Activated CD4-positive, CD25-positive, alpha-beta regulatory T cell treated with anti-CD3 and anti-CD28 coated beads, Interleukin-2, amount 50 U/mL, for 16 hours (primary cell): ENCODE results near the gene HOXC6.

Experiments used
- DNase-seq: peaks from one replicate; pipeline ENCODE4 v3.0.0-alpha.2; 2020; ENCODE audit warnings: low read depth, low spot score

The HOXC6 gene

DNA sequence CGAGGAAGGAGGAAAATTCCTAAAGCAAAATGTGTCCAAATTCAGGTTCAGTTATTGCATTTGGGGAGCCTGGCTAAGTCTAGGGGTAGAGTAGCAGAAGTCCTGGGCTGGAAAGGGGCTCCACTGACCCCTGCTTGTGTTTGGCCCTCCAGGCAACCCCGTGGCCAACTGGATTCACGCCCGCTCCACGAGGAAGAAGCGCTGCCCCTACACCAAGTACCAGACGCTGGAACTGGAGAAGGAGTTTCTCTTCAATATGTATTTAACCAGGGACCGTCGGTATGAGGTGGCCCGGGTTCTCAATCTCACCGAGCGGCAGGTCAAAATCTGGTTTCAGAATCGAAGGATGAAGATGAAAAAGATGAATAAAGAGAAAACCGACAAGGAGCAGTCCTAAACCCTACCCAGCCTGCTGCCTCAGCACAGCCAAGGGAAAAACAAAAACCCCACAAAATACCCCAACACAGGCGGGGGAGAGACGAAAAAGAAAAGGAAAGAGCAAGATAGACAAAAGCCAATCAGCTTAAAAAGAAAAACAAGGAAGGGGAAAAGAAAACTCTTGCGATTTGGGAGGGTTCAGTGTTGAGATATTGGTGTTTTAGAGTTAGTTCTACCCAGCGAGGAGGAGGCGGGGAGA, 25.8 kb upstream of the HOXC6 start:
- no peak for DNase-seq

DNA sequence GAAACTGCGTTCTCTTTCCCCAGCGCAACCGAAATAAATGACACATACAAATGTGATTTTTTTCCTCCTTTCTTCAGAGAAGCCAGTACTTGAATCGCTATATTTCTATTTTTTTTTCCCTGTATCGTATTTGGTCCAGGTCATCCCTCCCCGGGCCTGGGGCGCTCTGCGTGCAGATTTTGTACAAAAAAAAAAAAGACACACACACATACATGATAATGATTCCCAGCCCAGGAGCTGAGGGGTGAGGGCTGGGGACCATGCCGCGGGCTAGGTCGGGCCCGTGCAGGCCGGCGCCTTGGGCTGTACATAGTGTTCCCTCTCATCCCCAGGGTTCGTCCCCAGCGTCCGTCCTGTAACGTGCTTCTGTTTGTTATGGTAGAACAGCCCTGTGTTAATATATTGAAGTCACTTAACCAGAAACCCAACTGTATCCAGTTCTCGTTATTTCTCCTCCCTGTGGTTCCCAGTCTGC, 25.3 kb upstream of the HOXC6 start:
- DNase-seq, result no peak

DNA sequence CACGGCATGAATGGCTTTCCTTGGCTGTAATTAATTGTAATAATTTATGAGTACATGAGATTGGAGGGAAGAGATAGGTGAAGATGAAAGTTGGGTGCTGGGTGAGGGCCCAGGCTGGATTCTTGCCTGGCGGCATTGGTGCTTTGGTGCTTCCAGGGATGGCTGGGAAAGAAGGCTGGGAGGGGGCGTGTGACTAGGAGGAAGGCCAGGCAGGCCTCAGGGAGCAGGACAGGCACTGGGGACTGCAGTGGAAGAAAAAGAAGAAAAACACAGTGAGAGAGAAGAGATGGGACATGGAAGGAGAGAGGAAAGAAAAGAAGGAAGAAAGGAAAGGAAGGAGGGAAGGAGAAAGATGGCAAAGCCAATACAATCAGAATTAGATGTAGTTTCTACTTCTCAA, 24.6 kb upstream of the HOXC6 start:
- DNase-seq, result no peak

DNA sequence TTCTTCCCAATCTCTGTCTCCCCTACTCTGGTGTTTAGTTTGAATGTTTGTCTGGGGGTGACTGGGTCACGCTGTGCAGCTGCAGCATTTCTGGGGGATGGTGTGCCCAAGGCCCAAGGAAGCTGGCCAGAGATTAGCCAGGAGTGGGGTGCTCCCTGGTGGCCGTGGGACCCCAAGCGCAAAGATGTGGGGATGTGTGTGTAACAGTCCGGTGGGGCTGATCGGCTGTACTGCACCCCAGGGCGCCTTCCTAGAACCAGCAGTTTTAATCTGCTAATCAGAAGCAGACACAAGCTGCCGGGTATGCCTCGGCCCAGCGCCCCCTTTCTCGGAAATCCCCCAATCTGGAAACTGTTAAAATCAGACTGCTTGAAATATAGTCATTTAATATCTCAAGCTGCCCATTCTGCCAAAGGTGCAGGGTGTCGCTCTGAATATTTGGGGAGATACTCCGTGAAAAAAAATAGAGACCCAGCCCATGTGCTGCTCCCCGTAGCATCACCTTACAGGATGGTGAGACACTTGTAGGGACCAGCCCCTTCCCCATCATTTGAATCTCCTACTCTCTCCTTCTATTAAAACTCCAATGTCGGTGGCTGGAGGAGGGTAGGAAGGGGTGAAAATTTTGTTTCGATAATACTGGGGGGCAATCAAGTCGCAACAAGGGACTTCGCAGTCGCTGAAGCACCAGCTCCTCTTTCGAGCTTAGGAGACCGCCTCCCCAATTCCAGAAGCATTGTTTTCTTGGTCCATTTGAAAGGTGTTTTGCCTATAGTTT, 24.0 kb upstream of the HOXC6 start:
- DNase-seq, result no peak

DNA sequence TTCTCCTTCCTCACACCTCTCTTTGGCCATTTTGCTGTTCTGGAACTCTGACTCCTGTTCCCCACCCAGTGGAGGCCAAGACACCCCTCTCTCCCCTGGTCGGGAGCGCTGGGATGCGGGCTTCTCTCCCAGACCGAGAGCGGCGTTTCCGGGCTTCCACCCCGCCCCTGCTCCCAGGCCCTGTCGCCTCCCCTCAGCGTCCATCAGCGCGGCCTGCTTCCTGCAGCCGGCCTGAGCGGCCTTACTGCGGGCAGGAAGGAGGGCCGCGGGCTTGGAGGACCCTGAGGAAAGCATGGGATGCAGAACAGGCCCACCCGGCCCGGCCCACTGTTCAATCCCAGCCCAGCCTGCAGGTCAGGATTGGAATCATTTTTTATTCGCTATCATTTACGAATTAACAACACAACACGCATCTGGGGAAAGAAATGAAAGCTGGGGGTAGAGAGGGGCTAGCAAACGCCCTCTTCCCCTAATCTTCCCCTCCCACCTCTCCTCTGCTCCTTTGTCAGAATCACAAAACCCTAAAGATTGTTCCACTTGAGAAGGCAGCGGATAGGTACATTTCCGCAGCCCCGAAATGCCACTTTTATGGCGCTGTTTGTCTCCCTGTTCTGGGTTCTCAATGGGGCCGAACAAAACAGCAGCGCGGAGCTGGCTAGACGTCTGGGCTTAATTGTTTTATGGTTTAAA, 23.3 kb upstream of the HOXC6 start:
- no peak for DNase-seq

DNA sequence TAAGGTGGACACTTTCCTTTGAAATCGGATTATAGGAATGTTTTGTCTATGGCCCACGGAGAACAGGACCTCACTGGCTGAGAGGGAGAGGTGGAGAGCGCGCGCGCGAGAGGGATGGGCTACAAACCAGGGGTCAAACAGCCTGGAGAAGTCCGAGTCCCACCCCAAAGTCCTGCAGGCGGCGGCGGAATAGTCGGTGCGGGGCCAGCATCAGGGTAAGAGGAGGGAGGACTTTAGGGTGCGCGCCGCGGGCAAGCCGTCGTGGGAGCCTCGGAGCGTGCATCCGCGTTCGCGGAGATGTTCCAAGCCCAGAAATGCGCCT, 22.7 kb upstream of the HOXC6 start:
- DNase-seq, result no peak

DNA sequence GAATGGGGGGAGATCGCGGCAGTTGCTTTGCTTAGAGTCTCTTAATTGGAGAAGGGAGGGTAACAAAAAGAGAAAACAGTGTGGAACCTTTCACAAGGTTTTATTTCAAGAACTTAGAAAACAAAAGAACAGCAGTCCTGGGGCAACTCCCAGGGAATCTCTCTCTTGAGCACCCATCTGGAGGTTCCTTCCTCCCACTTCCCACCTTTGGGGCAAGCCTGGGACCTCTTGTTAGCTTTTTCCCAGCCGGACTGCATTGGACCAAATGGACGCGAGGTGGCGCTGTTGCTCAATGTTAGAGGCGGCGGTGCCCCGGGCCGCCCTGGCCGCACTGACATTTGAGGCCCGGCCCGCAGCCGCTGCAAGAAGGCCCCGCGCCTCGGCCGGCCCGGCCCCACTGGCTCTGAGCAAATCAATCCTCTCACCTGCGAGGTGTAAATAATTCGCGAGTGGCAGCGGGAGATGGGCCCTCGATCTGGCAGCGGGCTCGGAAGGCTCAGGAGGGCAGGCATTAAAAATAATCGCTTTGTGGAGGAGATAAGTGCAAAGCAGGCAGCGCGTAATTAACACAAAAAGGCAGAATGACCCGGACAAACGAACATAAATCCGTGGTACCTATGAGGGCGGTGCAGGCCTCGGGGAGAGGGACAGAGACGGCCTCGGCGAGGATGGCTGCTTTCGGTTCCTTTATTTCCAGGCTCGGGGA, 22.2 kb upstream of the HOXC6 start:
- peak; percentile 75 for DNase-seq

DNA sequence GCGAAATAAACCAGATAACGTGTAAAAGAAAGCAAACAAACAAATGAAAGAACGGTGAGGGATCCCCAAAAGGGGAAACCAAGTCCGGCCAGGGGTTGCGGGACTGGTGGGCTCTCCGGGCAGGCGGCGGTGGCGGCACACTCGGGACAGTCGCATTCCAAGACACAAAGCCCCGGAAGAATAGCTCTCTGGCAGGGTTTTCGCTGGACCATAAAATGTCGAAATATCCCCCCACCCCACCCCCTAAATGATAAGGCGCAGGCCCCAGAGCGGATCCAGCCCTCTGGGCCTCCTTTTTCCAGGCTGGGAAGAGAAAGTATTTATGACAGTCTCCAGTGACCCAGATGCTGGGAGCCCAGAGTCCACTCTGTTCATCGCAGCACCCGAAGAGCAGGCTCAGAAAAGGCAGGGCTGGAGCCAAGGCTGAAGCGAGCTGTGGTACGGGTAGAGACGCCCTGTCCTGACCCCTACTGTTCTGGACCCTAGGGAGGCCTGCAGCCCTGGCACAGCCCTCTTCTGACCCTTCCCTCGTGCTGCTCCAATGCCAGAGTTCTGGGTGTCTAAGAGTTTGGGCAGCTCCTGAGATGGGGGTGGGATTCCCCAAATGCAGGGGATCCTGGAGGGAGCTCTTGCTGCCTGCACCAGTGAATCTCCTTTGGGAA, 21.6 kb upstream of the HOXC6 start:
- DNase-seq, result no peak

DNA sequence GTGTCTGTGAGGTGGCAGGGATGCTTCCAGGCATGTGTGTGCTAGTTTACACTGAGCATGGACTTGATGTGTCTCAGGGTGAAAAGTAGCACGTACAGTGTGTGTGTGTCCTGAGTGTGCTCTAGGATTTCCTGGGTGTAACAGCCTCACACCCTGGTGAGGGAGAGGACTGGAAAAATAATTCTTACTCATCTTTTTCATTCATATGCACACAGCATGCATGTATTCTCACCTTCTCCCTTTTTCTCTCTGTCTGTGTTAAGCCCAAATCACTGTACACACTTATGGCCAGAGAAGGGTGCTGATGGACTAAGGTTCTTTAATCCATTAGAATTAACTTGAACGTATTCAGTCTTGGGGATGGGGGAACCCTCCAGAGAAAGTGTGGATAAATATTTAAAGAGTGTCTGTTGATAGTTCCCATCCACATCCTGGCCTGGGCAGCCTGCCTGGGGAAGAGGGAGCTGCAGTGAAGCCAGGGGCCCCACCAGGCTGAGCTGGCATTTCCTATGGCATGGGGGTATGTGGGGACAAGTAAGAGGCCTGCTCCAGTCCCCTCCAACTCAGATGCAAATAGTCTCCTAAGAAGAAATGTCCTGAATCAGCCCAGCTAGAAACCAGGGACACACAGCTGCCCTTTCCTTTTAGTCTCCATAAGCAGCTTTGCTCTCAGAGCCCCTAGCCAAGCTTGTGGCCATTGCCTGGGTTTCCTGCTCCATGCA, 20.5 kb upstream of the HOXC6 start:
- DNase-seq, result no peak

DNA sequence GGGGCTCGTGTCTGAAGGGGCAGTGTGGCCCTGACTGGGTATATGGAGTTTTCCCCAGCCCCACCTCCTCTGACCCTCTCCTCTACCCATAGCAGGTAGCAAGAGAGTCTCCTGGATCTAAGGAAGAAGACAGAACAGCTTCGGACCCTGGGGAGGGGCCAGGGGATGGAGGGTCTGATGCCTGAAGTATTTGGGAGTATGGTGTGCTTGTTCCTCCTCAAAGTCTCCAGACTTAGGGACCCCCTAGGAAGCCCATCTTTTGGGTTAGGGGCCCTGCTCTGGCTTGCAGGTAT, 20.0 kb upstream of the HOXC6 start:
- no peak for DNase-seq

DNA sequence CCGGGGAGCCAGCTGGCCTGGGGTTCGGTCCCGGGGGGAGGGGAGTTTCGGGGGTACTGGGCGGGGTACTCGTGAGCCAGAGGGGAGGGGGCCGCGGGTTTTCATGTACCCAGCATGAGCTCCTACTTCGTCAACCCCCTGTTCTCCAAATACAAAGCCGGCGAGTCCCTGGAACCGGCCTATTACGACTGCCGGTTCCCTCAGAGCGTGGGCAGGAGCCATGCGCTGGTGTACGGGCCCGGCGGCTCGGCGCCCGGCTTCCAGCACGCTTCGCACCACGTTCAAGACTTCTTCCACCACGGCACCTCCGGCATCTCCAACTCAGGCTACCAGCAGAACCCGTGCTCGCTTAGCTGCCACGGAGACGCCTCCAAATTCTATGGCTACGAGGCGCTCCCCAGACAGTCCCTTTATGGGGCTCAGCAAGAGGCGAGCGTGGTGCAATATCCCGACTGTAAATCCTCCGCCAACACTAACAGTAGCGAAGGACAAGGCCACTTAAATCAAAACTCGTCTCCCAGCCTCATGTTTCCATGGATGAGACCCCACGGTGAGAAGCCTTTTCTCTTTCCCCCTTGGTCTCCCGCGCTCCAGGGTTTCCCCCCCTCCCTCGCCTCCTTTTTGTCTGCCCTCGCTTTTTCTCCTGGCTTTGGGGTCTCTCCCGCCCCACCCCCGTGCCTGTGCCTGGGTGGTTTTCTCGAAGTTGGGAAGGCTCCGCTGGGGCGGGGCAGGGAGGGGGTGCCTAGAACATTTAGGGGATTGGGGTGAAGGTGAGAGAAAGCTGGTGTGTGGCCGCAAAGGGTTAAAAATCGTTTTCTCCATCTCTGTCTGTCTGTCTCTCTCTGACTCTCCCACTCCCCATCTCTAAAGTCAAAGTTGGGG, 18.8 kb upstream of the HOXC6 start:
- DNase-seq, result no peak

DNA sequence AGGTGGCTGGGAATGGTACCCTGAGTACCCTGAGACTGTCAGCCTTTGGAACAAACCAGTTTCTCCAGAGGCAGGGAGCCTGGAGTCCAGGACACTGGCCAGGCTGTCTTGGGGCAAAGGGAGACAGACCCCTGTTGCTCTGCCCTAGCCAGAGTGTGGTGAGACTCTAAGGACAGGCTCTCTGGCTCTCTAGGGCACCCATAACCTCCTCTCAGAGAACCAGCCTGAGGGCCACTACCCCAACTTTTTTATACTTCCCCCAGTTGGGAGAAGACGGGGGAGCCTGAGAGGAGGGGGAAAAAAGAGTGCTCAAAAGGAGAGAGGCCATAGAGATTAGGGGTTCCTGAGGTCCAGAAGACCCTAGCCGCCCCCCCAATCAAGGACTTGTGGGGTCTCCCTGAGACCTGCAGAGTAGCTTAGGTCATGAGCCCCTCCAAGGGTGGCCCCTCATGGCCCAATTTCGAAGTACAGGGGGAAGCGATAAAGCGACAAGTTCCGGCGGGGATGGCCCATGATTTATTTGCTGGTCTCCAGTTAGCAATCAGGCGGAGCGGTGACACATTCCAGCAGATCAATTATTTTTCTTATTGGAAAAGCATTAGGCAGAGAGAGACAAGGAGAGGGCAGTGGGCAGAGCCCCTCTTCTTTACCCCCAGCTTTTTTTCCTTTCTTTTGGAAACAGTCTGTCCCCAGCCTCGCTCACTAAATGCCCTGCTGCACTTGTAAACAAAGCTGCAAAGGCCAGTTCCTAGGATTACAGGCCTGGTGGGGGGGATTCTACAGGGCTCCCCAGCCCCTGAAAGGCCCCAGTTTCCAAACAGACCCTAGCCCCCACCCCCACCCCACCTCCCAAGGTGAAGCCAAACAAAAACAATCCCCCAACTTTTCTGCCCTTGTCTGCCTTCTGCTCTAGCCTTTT, 17.9 kb upstream of the HOXC6 start:
- no peak for DNase-seq

DNA sequence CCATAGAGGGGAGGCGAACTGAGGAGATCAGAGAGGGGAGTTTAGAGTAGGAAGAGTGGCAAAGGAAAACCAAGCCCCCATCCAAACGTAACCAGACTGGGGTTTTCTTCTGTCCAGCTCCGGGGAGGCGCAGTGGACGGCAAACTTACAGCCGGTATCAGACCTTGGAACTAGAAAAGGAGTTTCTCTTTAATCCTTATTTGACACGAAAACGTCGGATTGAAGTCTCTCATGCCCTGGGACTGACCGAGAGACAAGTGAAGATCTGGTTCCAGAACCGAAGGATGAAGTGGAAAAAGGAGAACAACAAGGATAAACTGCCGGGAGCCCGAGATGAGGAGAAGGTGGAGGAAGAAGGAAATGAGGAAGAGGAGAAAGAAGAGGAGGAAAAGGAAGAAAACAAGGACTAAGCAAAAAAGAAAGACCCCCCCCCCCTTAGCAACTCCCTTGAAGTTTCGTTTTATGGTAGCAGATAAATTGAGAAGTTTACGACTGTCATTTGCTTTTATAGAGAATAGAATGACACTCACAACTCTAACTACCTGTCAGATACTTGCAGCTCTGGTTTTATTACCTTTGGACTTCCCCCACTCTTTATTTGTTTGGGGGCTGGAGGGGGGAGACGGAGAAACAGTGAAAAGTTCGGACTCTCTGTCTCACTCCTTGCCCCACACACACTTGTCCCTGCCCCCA, 17.1 kb upstream of the HOXC6 start:
- no peak for DNase-seq

DNA sequence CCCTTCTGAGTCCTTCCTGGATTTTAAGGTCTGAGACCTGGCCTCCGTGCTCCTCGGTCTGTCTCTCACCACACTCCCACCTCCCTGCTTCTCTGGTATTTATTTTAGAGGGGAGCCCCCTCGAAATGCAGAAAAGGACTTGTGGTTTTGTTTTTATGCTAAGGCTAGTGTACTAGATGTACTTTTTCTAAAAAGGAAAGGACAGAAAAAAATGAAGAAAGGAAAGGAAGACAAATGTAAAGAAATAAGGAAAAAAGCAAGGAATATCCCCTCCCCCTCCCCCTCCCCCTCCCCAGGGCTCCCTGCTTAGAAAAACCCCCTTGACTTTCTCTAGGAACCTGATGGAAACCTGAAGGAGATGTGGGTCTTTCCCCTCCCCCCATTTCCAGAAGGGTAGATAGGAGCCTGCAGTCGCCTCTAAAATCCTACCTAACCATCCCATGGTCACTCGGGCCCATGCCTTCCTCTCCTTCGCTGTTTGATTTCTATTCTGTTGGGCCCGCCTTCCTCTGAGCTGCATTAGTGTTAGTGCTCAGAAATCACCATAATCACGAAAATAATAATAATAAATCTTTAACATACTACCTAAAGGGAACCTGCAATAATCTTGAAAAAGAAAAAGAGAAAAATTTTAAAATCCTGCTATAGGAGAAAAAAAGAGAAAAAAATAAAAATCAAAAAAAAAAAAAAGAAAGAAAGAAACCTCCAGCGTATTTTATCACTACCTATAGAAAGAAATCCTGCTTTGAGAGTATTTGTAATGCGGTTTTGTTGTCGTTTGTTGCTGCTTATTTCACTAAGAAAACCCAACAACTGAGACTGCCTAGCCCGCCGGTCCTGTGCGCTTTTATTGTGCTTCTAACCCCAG, 16.3 kb upstream of the HOXC6 start:
- no peak for DNase-seq

DNA sequence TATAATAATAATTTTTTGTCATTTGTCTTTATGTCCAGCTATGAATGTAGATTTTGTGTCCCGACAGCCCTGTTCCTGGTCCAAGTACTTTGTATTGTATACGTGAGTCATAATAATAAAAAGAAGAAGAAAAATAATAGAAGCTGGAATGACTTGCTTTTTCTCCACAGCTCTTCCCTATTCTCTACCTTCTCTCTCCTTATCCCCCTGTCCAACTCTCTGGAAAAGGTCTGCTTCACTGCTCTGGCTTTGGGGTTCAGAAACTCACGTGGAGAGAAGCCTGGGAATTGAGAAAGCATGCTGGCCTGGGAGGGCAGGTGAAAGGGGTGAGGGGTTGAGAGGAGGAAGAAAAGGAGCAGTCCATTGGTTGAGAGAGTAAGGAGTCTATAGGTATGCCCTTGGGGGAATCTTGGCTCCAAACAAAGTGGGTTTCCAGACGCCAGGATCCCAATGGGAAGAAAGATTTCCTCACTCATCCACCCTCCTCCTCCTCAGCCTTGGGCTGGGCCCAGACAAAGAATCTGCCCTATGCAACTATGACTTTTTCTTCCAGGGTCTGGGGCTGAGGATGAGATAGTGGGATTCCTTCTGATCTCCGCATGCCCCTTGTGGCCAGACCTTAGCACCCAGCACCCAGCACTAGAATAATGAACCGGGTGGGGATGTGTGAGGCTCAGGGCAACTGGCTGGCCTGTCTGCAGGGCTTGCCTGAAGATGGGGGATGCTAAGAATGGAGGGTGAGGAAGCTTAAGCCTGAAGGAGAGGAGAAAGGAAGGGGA, 15.4 kb upstream of the HOXC6 start:
- no peak for DNase-seq

DNA sequence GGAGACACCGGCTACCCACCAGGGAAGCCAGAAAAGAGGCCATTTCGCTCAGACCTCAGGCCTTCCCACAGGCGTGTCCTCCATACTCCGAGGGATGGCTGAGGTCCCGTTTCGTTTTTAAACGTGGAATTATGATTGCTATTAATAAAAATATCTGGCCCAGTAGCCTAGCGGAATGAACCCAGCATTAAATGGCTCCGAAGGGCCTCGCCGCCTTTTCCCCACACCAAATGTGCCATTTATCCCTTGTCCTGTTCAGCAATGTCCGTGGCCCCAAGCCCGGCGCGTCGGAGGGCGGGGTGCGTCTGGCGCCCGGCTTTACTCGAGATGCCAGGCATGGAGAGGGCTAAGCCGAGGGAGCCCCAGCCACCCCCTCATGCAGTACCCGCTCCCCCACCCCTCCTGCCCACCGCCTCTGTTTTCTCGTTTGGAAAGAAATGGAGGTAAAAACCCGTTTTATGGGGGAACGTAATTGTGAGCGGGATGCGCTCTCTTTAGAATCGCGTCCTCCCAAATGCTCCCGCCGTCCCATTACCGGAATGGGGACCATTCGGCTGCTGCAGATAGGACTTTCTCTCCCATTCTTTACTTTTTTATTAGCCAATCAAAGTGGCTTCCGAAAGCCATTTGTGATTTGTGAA, 13.7 kb upstream of the HOXC6 start:
- DNase-seq, result no peak
